ENCODE results near the gene ADGRB3.
"Not testable (repeated sequence)": the region's sequence is repeated elsewhere in the genome, so short reads cannot be mapped to it uniquely, and the experiment has no call there.

ADGRB3 gene

GRCh38 chr6:68790128-68790527 lies 155.0 kb downstream of the ADGRB3 start:
- DNase-seq (ENCODE audit: low spot score) = not testable (repeated sequence)

DNA sequence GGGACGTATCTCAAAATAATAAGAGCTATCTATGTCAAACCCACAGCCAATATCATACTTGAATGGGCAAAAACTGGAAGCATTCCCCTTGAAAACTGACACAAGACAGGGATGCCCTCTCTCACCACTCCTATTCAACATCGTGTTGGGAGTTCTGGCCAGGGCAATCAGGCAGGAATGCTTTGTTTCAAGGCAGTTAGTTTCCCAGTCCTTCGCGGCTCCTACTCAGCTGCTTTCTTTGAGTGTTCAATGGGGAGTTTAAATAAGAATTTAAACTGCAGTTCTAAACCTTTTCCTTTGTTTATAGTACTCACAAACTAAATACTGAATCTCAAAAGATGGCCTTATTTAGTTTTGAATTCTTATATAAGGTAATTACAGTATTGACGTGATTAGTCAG lies 179.9 kb downstream of the ADGRB3 start:
- DNase-seq (ENCODE audit: low spot score) = not testable (repeated sequence)

GRCh38 chr6:68826501-68826900 lies 191.4 kb downstream of the ADGRB3 start:
- no peak for DNase-seq (ENCODE audit: low spot score)

DNA sequence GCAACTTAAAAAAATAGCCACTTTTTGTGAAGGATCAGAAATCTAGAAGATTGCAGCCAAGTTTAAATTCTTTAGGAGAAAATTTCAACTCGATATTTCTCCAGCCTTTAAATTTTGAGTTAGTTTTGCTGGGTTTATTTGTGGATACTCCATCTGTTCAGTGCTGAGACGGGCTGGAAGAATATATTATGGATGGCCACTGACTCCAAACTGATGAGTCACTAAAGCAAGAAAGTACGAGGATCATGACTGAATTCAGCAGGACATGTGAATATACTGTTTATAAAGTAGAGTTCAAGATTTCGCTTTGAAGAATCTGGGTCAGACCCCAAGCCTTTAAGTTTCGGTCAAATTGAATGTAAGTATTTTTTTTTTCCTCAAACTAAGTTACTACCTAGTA lies 199.5 kb downstream of the ADGRB3 start:
- DNase-seq (ENCODE audit: low spot score) = no peak

DNA sequence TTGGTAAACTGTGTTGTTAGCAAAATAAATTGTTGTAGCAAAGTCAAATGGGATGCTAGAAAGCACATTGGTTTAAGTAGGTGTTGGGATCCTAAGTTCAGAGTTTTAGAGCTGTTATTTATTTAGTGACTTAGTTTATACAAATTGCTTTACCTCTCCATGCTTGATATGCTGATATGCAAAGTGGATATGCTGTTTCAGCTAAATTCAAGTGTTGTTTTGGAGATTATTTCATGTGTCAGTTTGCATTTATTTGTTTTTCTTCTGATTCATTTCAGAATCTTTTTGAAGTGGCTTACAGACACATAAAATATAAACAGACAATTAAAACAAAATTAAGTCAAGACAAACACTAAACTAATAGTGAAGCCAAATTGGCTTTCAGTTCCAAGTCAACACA lies 203.5 kb downstream of the ADGRB3 start:
- no peak for DNase-seq (ENCODE audit: low spot score)

GRCh38 chr6:68852791-68853190 lies 217.7 kb downstream of the ADGRB3 start:
- DNase-seq (ENCODE audit: low spot score) = no peak

GRCh38 chr6:68859233-68859632 lies 224.2 kb downstream of the ADGRB3 start:
- no peak for DNase-seq (ENCODE audit: low spot score)

- no peak for DNase-seq (ENCODE audit: low spot score)
These were observed 233.6 kb downstream of the ADGRB3 start for GRCh38 chr6:68868646-68869045.

DNA sequence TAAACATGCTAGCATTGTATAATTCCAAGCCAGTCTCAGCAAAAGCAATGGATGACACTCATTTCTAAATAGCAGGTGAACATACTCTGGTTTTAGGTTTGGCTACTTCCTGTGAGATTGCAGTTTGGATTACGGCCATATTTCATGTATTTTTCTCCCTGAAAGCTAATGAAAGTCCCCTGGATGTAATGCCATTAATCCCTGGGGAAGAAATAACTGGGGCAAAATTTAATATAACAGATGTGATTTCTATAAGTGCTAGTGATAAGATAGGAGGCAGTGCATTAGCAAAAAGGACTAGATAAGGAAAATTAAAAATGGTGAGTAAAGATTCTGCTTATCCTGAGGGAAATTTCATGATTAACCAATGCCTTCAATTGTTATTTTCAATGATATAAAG lies 238.2 kb downstream of the ADGRB3 start:
- no peak for DNase-seq (ENCODE audit: low spot score)

GRCh38 chr6:68874747-68875146 lies 239.7 kb downstream of the ADGRB3 start:
- no peak for DNase-seq (ENCODE audit: low spot score)

DNA sequence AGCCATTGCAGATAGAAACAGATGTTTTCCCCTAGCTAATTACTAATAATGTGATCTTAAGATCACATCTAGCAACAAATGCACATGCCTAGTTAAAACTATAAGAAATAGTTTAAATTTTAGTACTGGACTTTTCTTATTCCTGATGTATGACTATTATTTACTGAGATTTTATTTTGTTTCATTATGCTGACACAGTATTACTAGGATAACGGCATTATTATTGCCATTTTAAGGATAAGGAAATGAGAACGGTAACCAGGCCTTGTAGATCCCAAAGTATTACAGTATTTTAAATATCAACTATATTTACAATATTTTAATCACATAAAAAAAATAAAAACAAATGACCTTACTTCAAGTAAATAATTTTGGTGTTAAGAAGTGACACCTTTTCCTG lies 240.3 kb downstream of the ADGRB3 start:
- no peak for DNase-seq (ENCODE audit: low spot score)

GRCh38 chr6:68876792-68877493 lies 241.9 kb downstream of the ADGRB3 start:
- DNase-seq (ENCODE audit: low spot score) = peak; percentile 70

GRCh38 chr6:68880050-68880813 lies 245.2 kb downstream of the ADGRB3 start:
- no peak for DNase-seq (ENCODE audit: low spot score)

- not testable (repeated sequence) for DNase-seq (ENCODE audit: low spot score)
These were observed 248.2 kb downstream of the ADGRB3 start for GRCh38 chr6:68883325-68883724.

- no peak for DNase-seq (ENCODE audit: low spot score)
These were observed 256.3 kb downstream of the ADGRB3 start for GRCh38 chr6:68891419-68891818.

- DNase-seq (ENCODE audit: low spot score) = no peak
These were observed 257.4 kb downstream of the ADGRB3 start for GRCh38 chr6:68892452-68892851.

DNA sequence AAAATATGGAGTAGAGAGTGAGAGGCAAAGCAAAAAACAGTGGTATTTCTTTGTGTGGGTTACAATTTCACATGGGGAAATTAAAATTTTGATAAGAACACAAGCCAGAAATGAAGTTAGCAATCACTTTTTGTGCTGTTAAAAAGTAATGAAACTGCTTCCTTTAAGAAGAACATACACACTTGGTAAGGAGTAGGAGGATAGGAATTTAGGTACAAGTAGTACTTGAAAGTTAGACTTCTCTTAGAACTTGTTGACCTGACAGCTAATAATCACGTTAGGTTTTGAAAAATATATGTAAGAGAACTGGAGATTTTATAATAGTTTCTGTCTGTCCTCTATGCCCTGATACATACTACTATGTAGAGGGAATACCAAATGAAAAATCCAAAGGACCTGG lies 260.8 kb downstream of the ADGRB3 start:
- DNase-seq (ENCODE audit: low spot score) = no peak

DNA sequence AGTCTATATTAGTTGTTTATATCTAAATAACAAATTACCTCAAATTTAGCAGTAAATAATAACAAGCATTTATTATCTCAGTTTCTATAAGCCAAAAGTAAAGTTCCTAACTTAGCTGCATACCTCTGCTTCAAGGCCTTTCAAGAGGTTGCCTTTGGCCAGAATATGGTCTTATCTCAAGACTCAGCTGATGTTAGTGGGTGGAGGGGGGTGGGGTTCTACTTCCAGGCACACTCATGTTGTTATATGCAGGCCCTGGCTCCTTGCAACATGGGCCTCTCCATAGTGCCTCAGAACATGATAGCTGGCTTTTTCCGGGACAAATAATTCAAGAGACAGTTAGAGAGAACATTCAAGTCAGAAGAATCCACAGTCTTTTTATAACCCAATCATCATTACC lies 266.0 kb downstream of the ADGRB3 start:
- no peak for DNase-seq (ENCODE audit: low spot score)

GRCh38 chr6:68911334-68911733 lies 276.3 kb downstream of the ADGRB3 start:
- DNase-seq (ENCODE audit: low spot score) = no peak

DNA sequence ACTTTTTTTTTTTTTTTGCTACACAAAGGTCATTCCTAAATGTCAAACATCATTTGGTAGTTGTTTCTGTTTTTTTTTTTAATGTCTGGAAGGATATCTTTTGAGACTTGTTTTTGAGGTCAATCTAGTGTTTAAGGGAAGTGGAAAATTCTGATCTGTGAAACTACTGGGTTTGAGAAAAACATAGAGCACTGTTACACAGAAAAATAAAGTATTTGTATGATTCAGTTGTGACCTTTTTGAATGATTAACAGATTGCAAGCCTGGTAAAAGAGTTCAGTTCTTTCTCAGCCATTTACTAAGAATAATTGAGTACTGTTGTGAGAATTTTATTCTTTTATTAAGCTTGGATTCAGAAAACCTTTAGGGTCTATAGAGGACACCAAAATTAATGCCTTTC lies 276.7 kb downstream of the ADGRB3 start:
- no peak for DNase-seq (ENCODE audit: low spot score)

GRCh38 chr6:68912805-68913204 lies 277.7 kb downstream of the ADGRB3 start:
- DNase-seq (ENCODE audit: low spot score) = not testable (repeated sequence)

GRCh38 chr6:68915586-68915985 lies 280.5 kb downstream of the ADGRB3 start:
- no peak for DNase-seq (ENCODE audit: low spot score)

GRCh38 chr6:68919537-68919936 lies 284.5 kb downstream of the ADGRB3 start:
- DNase-seq (ENCODE audit: low spot score) = no peak

DNA sequence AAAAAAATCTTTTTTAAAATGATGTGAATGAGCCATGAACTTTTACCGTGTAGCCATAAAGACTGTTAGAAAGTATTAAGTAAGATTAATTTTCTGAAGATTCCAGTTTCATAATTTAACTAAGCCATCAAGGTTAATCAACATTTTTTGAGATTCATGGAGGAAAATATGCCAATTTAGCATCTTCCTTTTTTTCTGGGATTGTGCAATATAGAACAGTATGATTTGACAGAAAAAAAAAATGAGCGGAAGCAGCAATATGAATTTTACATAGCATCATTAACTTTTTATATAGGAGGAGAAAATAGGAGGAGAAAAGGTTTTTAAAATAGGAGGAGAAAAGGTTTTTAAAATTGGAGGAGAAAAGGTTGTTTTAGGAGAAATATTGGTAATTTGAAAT lies 306.3 kb downstream of the ADGRB3 start:
- DNase-seq (ENCODE audit: low spot score) = no peak

All from pons (tissue), 1 donor.